CD4-positive, alpha-beta T cell treated with Interleukin-15 for 4 hours (primary cell): ENCODE results near the gene RPTOR.

Experiments
- DNase-seq: peaks from one replicate; pipeline ENCODE4 v3.0.0-alpha.2; 2020; ENCODE audit warnings: low spot score

Gene RPTOR

DNA sequence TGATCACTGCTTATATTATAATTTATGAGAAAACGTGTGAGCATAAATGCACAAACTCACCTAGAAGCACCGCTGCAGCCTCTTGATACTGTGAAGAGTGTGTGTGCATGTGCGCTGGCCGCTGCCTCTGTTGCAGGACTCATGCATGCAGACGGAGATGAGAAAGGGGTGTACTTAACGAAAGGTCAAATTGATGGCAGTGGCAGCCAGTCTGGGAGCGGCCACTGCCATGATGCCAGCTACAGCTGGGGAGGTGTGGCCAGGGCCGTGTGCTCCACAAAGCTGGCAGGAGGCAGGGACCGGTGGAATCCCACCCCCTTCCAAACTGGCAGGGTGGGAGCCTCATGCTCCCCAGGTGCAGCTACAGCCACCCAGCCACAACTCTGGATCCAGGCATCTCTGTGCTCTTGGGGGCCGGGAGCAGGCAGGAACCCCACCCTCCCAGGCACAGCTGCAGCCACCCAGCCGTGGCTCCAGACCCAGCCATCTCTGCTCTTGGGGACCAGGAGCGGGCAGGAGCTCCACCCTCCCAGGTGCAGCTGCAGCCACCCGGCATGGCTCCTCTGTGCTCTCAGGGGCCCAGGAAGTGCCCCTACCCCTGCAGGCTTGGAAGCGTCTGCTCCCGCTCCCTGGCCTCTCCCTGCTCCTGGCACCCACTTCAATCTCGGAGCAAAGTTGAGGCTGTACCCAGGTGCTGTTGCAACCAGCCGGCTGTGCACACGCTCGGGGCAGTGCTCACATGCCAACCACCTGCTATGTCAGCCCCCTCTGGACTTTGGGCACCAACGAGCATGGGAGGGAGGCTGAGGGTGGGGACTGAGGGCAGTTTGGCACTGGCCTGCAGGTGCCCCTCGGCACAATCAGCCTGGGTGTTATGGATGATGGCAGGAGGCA lies 369.5 kb downstream of the RPTOR start:
- no peak for DNase-seq

GRCh38 chr17:80916246-80916645 lies 371.6 kb downstream of the RPTOR start:
- DNase-seq, result no peak

DNA sequence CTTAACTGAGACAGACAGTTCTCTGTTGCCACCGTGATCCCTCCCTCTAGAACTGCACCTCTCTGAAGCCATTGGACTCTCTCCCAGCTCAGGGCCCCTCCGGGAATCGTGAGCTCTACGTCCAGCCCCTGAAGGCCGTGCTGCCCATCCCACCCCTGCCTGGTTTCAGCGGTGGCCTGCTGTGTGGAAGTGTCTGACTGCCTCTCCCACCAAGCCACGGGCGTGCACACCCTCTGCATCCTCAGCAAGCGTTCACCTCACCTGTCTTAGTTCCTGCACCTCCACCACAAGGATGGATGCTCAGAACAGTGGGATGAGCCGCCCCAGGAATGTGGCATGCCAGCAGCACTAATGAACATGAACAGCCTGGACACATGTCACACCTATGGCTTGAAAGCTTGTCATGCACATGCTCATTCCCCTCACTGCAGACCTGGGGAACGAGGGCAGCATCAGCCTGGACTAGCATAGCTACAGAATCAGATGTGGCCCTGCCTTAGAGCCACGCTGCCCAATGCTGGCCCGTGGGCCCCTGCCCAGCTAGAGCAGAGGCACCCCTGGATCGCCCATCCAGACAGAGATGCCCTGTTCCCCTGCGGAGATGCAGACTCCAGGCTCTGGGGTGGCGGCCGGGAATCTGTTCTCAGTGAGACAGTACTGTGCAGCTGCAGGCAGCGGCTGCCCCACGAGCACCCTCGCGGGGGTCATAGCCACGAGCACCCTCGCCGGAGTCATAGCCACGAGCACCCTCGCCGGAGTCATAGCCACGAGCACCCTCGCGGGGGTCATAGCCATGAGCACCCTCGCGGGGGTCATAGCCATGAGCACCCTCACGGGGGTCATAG lies 373.3 kb downstream of the RPTOR start:
- DNase-seq, result no peak

- no peak for DNase-seq
Observed at GRCh38 chr17:80918731-80919130, 374.1 kb downstream of the RPTOR start.

- no peak for DNase-seq
Observed at GRCh38 chr17:80919331-80920311, 375.0 kb downstream of the RPTOR start.

- DNase-seq, result no peak
Observed at GRCh38 chr17:80920441-80920840, 375.8 kb downstream of the RPTOR start.

DNA sequence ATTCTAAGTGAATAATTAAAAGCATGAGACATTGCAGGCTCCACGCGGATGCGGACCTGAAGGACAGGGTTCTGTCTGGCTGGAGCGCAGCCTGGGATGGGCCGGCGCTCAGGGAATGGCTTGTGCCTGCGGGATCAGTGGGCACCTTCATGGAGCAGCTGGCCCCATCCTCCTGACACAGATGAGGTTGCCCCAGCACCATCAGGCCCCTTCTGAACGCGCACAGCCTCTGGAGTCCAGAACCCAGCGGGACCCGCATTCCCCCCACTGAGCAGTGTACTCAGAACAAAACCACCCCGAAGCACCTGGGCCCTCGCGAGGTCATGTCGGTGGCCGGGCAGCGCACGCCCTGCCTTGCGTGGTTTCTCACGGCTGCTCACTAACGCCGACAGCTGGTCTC lies 376.5 kb downstream of the RPTOR start:
- DNase-seq, result no peak

DNA sequence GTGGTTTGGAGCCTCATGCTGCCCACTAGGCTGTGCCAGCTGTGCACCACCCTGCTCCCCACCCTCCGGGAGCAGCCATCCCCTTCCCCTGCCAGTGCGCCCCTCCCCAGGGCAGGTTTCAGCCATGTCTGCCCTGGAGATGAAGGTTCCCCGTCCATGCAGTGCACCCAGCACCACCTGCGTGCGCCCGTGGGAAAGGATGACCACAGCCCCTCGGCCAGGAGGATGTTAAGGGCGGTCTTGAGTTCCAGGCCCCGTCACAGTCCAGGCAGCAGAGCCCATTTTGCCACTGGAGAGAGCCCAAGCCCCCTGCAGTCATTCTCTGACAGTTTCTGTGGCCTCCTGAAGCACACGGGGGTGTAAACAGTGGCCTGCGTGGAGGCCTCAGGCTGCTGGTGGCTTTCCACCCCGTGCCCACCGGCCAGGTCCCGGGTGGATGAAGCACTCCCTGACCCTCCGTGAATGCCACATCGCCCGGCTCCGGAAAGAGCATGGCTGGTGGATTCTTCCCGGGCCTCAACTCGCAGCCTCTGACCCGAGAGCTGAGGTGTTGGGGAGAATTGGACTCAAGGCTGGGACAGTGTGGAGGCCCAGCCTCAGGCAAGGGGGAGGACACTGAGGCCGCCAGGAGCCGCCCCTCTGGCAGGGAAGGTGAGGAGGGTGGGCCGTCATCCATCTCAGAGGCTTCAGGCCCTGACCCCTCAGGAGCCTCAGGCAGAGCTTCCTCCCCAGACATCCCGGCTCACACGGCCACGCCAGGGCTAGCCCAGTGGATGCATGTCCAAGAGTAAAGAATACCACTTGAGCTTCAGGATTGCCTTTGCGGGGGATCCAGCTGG lies 377.3 kb downstream of the RPTOR start:
- DNase-seq, result no peak

DNA sequence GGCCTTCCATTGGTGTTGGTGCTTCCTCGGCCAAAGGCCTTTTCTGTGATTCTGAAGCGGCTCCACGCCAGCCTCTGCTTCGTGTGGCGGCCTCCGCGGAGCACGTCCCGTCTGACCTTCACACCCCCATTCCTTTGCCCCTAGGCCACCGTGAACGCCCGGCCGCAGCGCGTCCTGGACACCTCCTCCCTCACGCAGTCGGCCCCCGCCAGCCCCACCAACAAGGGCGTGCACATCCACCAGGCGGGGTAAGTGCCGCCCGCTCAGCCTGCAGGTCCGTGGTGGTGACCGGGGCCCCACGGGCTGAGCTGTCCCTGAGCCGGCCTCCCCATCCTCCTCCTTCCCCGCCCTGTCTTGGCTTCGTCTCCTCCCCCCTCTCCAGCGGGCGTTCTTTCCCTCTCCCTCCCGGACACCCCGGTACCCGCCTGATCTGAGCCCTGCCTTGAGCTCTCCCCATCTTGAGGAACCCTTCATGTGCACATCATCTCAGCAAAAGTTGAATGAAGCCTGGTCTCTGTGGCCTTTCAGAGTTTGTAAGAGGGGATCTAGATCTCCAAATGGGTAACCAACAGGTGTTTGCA lies 378.0 kb downstream of the RPTOR start:
- no peak for DNase-seq

- no peak for DNase-seq
Observed at GRCh38 chr17:80923211-80924110, 378.8 kb downstream of the RPTOR start.

DNA sequence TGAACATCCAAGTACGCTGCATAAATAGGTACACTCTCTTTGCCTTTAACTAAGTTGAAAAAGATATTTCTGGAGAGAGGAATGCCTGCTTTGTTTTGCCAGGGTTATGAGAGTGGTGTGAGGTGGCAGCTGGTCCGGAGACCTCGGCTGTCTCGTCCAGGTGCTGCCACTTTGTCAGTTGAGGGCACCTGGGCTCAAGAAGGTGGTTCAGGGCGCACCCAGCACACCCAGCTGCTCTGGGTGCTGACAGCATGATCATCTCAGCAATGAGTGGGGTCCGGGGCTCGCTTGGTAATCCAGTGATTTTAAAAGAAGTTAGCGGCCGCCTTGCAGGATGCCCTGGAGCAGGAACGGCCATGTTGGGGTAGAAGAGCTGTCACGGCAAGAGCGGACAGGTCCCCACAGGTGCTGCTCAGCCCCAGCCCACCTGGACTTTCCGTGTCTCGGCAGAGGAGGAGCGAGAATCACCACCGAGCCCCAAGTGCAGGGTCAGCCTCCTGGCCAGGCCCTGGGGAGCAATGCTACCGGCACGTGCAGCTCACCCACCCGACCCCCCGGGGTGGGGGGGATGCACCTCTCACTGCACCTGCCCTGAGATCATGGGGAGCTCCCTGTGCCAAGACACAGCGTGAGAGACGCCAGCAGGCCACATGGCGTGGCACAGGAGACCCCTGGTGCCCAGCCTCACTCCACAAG lies 379.6 kb downstream of the RPTOR start:
- no peak for DNase-seq

DNA sequence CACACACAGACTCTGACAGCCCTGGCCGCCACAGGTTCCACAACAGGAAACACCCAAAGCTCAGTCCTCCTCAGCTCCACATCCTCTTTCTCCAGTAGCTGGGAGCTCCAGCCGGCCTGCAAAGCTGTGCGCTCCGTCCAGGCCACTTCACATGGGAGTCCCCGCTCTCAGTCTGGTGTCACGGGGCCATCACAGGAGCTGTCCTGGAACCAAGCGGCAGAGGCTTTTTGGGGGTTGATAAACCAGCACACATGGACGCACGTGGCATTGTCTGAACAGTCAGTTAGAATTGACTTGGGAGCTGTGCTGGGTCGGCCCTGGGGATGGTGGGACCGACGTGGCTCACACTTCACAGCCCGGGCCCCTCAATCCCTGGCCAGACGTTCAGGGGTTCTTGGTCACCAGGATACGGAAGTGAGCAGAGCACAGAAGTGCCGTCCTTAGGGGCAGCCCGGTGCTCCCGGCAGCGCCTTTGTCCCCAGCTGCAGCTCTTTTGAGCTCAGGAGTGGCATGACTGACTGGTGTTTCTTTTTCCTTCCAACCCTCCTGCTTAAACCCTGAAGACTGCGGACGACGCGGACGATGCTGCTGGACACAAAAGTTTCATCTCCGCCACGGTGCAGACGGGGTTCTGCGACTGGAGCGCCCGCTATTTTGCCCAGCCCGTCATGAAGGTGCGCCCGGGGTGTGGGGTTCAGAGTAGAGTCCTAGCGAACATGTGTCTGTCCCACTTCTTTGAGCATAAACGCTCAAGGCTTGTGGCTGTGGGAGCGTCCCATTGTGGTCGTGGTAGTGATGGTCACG lies 380.4 kb downstream of the RPTOR start:
- no peak for DNase-seq

- no peak for DNase-seq
Observed at GRCh38 chr17:80925688-80926335, 381.2 kb downstream of the RPTOR start.

DNA sequence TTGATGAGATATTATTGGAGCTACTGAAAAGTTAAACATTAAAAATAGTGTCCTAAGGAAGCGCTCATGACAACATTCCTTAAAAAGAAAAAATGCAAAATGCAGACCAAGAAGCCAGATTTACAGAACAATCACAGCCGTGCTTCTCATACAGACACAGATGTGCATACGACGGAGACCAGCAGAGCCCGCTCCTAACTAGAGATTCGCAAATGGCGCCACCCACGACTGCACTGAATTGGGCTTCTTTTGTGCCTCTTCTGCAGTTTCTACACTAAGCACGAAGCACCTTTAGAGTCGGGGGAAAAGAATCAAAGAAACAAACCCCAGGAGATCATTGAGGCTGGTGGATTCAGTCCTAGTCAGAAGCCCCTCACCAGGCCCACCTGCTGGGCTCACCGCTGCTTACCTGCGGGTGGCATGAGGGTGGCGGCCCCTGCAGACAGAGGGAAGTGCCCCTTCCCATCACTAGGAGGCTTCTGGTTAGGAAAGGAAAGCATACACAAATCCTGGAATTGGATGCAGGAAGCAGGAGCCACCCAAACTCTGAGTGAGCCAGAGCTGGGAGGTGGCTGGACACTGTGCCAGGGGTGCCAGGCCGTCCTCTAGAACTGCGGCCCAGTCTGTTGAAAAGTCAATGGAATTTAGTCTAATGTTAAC lies 382.1 kb downstream of the RPTOR start:
- DNase-seq, result no peak

DNA sequence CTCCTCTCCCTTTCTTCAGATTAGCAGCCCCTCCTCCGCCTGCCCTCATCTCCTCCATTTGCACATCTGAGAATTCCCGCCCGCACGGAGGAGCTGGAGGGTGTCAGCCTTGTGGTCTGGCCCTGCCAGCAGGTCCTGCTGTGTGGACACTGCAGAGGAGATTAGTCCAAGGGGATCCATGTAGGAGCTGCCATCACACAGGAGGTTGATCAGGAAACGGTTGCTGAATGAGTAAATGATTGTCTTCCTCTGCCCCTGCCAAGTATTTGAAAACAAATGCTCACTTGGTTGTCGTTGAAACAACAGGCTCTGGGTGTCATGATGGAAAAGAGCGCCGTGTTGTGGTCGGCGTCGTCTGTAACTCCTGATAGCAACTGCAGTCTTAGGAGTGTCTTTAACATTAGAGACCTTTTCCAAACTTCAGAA lies 383.2 kb downstream of the RPTOR start:
- no peak for DNase-seq

- DNase-seq, result no peak
Observed at GRCh38 chr17:80929449-80929848, 384.8 kb downstream of the RPTOR start.
